OCI-LY1 (cell line): Measurements from ENCODE around the gene CACNA1C.

Experiments
- H2AFZ ChIP-seq: fragments of 200-600 bp; sonication (generic), shearing (Covaris generic); 2 replicates; pipeline ENCODE4 v1.6.0; 2014; ENCODE audit warnings: antibody characterized with exemption, mild to moderate bottlenecking, low read length
- H3F3A ChIP-seq: fragments of 200-600 bp; sonication (generic), shearing (Covaris generic); 2 replicates; pipeline ENCODE4 v1.6.0; 2014; ENCODE audit warnings: mild to moderate bottlenecking, antibody characterized with exemption, low read length, moderate library complexity; ENCODE audit not compliant: insufficient read depth
- H3K27ac ChIP-seq: fragments of 200-600 bp; sonication (generic); 2 replicates; pipeline ENCODE4 v1.5.1; 2014; ENCODE audit warnings: low read length, mixed run types, mild to moderate bottlenecking, low read depth; ENCODE audit not compliant: poor library complexity, severe bottlenecking
- H3K27me3 ChIP-seq: fragments of 200-600 bp; sonication (generic); 2 replicates; pipeline ENCODE4 v1.6.0; 2014; ENCODE audit warnings: antibody characterized with exemption, mild to moderate bottlenecking, low read length, moderate library complexity; ENCODE audit not compliant: insufficient read depth
- H3K36me3 ChIP-seq: fragments of 200-600 bp; sonication (generic); 2 replicates; pipeline ENCODE4 v1.6.1; 2014; ENCODE audit warnings: mild to moderate bottlenecking, antibody characterized with exemption, low read length, moderate library complexity, mixed read lengths; ENCODE audit not compliant: insufficient read depth
- H3K4me1 ChIP-seq: fragments of 200-600 bp; sonication (generic); 2 replicates; pipeline ENCODE4 v1.5.1; 2014; ENCODE audit warnings: mild to moderate bottlenecking, low read length, moderate library complexity; ENCODE audit not compliant: insufficient read depth, severe bottlenecking
- H3K4me2 ChIP-seq: fragments of 200-600 bp; sonication (generic), shearing (Covaris generic); 2 replicates; pipeline ENCODE4 v1.6.1; 2014; ENCODE audit warnings: low read length
- H3K4me3 ChIP-seq: fragments of 200-600 bp; sonication (generic); 2 replicates; pipeline ENCODE4 v1.5.1; 2014; ENCODE audit warnings: low read length, low read depth, mild to moderate bottlenecking, mixed read lengths; ENCODE audit not compliant: poor library complexity, severe bottlenecking
- H3K79me2 ChIP-seq: fragments of 200-600 bp; shearing (Covaris generic); 2 replicates; pipeline ENCODE4 v1.6.1; 2016; ENCODE audit warnings: mixed run types, low read length, mixed read lengths; ENCODE audit not compliant: insufficient read depth
- H3K9ac ChIP-seq: fragments of 200-600 bp; sonication (generic), shearing (Covaris generic); 2 replicates; pipeline ENCODE4 v1.6.1; 2014; ENCODE audit warnings: mild to moderate bottlenecking, low read length, mixed read lengths
- H3K9me2 ChIP-seq: fragments of 200-600 bp; sonication (generic), shearing (Covaris generic); 2 replicates; pipeline ENCODE4 v1.6.1; 2014; ENCODE audit warnings: low read depth, mild to moderate bottlenecking, low read length, mixed read lengths
- H3K9me3 ChIP-seq: fragments of 200-600 bp; shearing (Covaris generic); 2 replicates; pipeline ENCODE4 v1.6.1; 2014; ENCODE audit warnings: low read length, mixed read lengths
- H4K20me1 ChIP-seq: fragments of 200-600 bp; sonication (generic), shearing (Covaris generic); 2 replicates; pipeline ENCODE4 v1.6.0; 2016; ENCODE audit warnings: mild to moderate bottlenecking, low read length; ENCODE audit not compliant: insufficient read depth
- EZH2 ChIP-seq: fragments of 200-600 bp; sonication (generic), shearing (Covaris generic); IDR thresholded peaks from 2 replicates; pipeline ENCODE4 v1.8.0; 2017; ENCODE audit warnings: borderline replicate concordance, mixed run types, mild to moderate bottlenecking, antibody characterized with exemption, low read length, moderate library complexity, mixed read lengths
- TF ChIP-seq, protein P1 (sequence below): fragments of 200-600 bp; sonication (generic), shearing (Covaris generic); IDR thresholded peaks from 2 replicates; pipeline ENCODE4 v1.5.1; 2017; ENCODE audit warnings: mild to moderate bottlenecking, antibody characterized with exemption, low read length, moderate library complexity, mixed read lengths

CACNA1C gene

GRCh38 chr12:2218706-2219105, 165.9 kb downstream of the CACNA1C start:
- Histone ChIP-seq H4K20me1 (no peaks in the 10 kb centered on the region), H3K27me3 (no peaks in the 10 kb centered on the region), H3K9me3 (0 out of 2 replicates have a peak, but pooled peaks cover 3% of the 10 kb centered on the region), H3K4me2 (peak overlapping the region; percentile 6; the same call in 1 of the 2 replicates), H3F3A (no peaks in the 10 kb centered on the region), H3K79me2 (no peaks in the 10 kb centered on the region), H3K4me3 (no peak overlapping the region), H3K9me2 (no peaks in the 10 kb centered on the region), H3K27ac (peak overlapping the region; percentile 62), H3K9ac (peak overlapping the region; percentile 7; the same call in 1 of the 2 replicates), H3K36me3 (peaks cover 12% of the 10 kb centered on the region), H3K4me1 (peaks cover 22% of the 10 kb centered on the region), H2AFZ (no peak overlapping the region)
- TF ChIP-seq, protein P1, sequence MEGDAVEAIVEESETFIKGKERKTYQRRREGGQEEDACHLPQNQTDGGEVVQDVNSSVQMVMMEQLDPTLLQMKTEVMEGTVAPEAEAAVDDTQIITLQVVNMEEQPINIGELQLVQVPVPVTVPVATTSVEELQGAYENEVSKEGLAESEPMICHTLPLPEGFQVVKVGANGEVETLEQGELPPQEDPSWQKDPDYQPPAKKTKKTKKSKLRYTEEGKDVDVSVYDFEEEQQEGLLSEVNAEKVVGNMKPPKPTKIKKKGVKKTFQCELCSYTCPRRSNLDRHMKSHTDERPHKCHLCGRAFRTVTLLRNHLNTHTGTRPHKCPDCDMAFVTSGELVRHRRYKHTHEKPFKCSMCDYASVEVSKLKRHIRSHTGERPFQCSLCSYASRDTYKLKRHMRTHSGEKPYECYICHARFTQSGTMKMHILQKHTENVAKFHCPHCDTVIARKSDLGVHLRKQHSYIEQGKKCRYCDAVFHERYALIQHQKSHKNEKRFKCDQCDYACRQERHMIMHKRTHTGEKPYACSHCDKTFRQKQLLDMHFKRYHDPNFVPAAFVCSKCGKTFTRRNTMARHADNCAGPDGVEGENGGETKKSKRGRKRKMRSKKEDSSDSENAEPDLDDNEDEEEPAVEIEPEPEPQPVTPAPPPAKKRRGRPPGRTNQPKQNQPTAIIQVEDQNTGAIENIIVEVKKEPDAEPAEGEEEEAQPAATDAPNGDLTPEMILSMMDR, result no peak
- no peak for TF ChIP-seq EZH2

GRCh38 chr12:2221030-2221621, 168.3 kb downstream of the CACNA1C start:
- Histone ChIP-seq H3K4me2 (no peak overlapping the region), H3K9me2 (no peaks in the 10 kb centered on the region), H3K9me3 (0 out of 2 replicates have a peak, but pooled peaks cover 3% of the 10 kb centered on the region), H3K4me1 (peaks cover 22% of the 10 kb centered on the region), H3K27ac (no peak overlapping the region), H3F3A (no peaks in the 10 kb centered on the region), H3K79me2 (no peaks in the 10 kb centered on the region), H3K36me3 (no peaks in the 10 kb centered on the region), H3K27me3 (no peaks in the 10 kb centered on the region), H4K20me1 (no peaks in the 10 kb centered on the region), H3K9ac (no peak overlapping the region), H3K4me3 (no peak overlapping the region), H2AFZ (no peak overlapping the region)
- TF ChIP-seq EZH2, result no peak
- TF ChIP-seq, protein P1, result no peak

DNA sequence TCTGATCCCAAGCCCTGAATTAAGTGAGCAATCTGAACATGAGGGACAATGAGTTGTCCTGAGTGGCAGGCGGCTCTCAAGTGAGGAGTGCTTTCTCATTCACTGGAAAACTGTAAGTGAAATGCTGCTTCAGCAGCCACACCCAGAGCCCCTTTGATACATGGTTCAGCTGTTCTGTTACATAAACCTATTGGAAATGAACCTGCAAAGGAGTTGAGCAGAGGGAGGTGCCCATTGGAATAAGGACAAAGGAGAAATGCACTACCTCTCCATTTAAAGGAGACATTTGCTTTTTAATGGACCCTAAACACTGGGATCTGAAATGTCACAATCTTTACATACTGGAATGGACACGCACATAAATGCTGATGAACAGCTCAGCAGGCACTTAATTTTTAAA, 169.9 kb downstream of the CACNA1C start:
- no peaks in the 10 kb centered on the region for H3K79me2 ChIP-seq
- peaks cover 23% of the 10 kb centered on the region for H3K4me1 ChIP-seq
- H3K4me2 ChIP-seq, result no peak overlapping the region
- H3K4me3 ChIP-seq, result no peak overlapping the region
- H3K9ac ChIP-seq, result no peak overlapping the region
- no peaks in the 10 kb centered on the region for H3K27me3 ChIP-seq
- H3F3A ChIP-seq, result no peaks in the 10 kb centered on the region
- H3K9me2 ChIP-seq, result no peaks in the 10 kb centered on the region
- H3K27ac ChIP-seq, result no peak overlapping the region
- TF ChIP-seq EZH2, result no peak
- TF ChIP-seq, protein P1, result no peak
- no peaks in the 10 kb centered on the region for H3K36me3 ChIP-seq
- 0 out of 2 replicates have a peak, but pooled peaks cover 3% of the 10 kb centered on the region for H3K9me3 ChIP-seq
- H2AFZ ChIP-seq, result no peak overlapping the region
- no peaks in the 10 kb centered on the region for H4K20me1 ChIP-seq
